HG03520 (cell line): ENCODE measurements around the gene QSOX2.

Experiments
- ATAC-seq: cut with Tn5 transposase; IDR thresholded peaks from one replicate; pipeline ENCODE4 v1.9.1; 2021; ENCODE audit warnings: mild to moderate bottlenecking, moderate library complexity; ENCODE audit not compliant: unreplicated experiment

QSOX2 gene

DNA sequence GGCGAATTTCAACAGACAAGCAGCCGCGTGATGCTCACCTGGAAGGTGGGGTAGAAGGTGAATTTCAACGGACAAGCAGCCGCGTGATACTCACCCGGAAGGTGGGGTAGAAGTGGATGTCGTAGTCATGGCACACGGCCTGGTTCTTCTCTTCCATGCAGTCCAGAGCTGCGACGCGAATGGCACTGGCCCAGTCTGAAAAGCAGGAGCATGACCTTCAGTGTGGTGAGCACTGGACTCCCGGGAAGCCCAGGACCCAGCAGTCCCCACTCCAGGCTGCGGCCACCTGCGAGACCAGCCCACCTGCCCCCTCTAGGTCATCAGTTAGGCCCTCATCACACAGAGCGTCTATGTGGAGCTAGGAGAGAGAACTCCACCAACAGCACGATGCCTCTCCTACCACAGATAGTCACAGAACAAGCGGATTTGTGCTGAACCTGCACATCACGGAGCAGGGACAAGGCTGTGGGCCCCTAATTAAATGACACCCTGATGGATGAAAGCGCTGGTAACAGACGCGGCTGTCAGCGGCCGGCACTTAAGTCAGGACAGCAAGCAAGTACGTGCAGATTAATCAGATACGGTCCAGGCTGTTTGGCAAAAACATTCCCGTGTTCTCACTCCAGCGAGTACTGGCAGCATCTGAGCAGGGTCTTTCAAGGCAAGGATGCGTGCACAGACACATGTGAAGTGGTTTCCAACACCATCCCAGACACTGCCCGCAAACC, 18.8 kb downstream of the QSOX2 start:
- no peak for ATAC-seq

DNA sequence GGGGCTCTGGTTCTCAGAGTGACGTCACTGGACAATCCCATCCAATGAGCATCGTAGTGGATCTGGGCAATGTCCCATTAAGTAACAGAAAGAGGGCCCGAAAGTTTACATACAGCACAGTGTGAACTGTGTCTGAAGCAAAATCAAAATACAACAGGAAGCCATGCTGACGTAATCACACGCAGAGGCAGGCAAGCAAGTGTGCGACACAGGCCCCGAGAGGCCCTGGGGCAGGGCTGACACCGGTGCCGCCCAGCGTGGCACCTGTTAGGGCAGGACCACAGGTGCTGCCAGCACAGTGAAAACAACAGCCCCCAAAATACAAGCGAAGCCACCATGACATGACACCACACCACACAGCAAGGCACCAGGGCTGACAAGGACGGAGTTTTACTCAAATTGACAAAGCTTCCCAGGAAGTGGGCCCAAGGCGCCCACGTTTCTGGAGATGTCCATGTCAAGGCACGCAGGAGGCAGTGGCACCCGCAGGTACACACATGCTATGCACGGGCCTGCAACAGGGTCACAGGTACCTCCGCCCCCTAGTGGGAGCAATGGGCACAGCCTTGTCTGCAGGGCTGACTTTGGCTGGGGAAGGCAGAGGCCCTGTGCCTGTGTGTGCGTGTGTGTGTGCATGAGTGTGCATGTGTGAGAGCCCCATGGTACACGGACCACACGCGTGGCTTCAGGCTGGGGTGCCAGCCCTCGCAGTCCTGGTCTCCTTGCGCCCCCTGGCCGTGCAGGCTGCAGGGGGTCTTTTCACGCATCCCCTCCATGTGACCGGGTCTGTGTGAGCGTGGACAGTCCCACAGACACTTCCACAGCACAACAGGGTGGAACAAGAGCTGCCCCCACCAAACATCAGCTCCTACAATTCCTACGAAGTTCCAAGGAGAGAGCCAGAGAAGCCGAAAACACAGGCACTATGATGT, 19.6 kb downstream of the QSOX2 start:
- ATAC-seq: peak; percentile 47

DNA sequence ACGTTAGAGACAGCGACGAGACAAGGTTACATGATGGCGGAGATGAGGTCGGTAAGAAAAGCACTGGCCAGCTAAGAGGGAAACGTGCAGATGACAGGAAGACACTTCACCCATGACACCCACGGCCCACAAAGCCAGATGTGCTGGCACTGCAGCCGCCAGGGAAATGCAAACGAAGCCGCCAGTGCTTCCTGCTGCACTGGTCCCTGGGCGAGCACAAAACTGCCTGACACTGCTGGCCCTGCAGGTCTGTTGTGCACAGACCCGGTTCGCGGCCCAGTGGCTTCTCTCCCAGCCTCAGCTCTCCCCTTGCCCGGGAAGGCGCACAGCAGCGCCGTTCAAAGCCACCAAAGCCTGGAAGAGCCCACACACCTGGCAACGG, 20.3 kb downstream of the QSOX2 start:
- peak; percentile 23 for ATAC-seq

DNA sequence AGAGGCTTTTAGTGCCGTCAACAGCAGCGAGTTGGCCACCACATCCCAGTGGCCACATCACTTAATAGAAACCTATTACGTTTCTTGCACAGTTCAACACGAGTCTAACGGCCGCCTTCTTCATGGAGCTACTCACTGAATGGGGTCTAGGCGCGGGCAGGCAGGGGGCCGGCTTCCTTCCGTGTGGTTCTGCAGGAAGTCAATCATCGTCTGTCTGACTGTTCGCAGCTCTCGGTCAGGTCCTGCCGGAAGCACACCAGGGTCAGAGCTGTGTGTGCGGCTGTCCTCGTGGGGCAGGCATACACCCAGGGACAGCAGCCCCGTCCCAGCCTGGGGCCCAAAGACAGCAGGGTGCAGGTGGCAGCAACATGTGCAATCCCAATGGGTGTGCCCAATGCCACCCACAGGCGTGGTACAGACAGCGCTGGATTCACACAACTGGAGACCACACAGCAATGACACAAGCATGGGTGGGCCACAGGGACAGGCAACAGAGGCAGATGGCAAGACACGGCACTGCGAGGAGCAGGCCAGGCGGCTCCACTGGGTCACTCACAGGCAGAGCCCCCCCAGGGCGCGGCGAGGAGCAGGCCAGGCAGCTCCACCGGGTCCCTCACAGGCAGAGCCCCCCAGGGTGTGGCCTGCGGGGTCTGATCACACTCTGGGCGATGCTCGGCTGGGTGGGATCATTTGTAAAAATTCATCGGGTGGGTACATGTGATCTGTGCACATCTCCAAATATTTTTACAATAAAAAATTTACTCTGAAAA, 21.6 kb downstream of the QSOX2 start:
- ATAC-seq: no peak

DNA sequence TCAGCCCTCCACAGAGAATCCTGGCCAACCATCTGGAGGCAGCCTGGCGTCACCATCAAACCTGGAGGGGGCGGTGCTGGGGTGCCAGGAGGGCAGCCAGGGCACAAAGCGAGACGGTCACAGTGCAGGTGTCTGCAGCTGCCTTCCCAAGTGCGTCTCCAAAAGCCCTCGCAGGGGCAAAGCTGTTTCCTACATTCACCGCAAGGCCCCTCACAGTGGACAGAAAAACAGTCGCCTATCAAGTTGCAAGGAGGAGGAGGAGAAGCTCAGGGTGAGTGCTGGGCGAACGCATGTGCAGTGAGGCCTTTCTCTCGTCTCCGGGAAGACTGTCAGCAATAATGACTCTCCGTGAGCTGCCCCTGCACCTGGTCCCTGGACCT, 22.7 kb downstream of the QSOX2 start:
- no peak for ATAC-seq

DNA sequence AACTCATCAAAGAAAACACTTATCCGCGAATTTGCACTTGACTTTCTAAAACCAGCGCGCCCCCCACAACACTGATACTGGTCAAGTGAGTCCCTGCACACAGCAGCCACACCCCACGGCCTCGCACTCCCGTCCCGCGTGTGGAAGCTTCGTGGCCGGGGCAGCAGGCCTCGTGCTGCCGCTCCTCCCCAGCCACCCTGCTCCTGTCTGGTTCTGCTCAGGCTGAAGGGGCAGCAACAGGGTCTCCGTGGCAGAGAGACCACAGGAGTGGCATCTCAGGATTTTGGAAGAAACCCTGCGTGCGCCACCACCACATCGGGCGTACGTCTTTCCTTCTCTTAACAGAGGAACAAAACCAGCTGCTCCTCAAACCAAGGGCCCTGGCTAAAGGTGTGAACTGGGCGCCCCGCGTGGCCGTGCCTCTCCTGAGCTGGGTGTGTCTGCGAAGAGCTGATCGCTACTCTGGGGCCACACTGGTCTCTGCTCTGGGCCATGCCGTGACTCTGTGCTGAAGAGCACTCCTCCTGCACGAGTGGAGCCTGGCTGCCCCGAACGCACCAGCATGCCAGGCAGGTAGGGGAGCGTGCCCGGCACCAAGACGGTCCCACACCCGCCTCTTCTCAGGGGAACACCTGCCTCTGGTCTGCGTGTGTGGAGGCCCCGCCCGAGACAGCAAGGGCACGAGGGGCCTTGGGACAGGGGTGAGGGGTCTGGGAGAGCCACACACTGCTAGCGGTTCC, 23.3 kb downstream of the QSOX2 start:
- no peak for ATAC-seq

DNA sequence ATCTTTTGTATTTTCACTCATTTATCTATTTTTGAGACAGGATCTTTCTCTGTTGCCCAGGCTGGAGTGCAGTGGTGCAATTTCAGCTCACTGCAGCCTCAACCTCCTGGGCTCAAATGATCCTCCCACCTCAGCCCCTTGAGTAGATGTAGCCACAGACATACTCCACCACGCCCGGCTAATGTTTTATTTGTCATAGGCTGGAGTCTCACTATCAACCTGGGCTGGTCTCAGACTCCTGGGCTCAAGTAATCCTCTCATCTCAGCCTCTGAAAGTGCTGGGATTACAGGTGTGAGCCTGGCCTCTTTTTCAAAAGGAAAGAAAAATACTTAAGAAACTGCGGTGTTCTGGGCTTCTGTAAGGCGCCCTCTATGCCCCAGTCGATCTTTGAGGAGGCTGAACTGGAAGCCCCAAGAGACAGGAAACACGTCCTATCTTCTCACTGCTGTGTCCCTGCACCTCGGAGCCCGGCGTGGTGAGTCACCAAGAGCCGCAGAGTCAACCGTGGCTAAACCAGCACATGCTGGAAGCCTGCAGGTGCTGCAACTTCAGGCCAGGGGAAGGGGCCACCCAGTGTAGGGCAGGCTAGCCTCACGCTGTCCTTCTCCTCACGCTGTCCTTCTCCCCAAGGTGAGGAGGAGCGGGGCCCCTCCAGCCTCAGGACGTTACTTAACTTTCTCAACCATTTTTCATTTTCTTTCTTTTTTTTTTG, 25.4 kb downstream of the QSOX2 start:
- no peak for ATAC-seq

DNA sequence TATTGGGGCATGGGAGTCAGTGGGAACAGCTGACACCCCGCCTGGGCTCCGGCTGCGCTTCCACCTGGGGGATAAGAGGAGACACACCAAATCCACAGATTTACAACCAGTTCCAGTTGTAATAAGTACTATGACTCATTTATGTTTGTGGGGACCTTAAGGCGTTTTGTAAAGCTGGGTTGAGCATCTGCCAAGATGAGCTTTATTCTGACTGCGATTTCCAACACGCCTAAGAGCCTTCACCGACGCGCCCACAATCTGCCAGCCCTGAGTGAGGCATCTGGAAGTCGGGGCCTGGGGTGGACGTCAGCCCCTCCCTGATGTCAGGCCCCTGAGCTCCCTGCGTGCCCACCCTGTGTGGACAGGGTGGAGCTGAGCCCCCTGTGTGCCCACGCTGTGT, 26.3 kb downstream of the QSOX2 start:
- ATAC-seq: no peak

DNA sequence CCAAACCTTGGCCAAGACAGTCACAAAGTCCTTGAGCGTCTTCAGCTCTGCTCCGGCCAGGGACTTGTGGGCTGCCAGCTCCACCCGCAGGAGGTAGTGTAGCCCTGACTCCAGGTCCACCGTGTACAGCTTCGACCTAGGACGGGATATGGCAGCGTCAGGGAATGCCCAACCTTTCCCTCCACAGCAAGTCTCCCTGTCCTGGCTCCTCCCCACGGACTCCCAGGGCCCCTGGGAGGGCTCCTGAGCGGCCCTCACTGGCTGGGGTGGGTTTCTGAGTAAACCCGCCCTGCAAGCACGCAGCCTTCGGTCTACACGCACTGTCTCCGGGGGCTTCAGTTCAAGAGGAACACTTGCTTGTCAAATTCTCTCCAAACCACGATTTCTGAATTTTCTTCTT, 26.9 kb downstream of the QSOX2 start:
- no peak for ATAC-seq

DNA sequence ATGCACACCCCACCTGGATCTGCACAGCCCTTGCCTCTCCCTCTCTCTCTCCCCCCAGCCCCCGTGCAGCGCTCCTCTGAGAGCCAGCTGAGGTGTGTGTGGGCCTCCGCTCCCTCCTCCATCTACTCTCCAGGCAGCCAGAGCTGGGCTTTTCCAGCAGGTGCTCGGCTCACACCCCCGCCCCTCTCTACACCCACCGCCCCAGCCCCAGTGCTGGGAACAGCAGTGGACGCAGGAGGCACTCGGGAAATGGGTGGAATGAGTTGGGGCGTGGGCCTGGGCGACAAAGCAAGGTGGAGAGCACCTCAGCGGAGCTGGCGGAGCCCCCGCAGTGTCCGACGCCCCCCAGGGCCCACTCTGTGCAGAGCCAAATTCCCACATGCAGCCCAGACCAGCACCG, 27.3 kb downstream of the QSOX2 start:
- no peak for ATAC-seq

DNA sequence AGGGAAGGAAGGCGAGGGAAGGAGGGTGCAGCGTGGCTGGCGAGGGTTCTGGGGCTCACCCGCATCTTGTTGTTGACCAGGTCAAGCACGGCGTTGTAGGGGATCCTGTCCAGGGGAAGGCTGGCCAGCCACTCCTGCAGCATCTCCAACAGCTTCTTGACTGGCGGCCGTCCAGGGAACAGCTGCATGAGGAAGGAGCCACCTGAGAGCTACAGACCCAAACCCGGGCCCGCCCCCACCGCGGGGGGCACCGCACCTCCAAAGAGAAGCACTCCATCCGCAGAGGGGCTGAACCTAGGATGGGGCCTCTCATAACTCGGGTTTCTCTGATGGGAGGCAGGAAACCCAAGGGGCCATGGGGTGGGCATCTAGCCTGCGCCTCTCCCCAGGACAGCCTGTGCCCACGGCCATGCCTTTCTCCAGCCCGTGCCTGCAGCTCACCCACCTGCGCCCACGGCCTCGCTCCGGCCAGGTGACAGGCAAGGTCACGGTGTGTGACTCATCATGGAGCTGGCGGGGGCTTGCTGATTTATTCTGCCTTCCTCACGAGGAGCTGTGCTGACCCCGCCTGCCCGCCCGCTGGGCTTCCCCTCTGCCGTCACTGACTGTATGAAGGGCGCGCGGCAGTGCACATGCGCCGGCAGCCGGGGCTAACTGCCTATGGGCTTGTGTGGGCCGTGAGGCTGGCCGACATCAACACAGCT, 28.9 kb downstream of the QSOX2 start:
- ATAC-seq: no peak

DNA sequence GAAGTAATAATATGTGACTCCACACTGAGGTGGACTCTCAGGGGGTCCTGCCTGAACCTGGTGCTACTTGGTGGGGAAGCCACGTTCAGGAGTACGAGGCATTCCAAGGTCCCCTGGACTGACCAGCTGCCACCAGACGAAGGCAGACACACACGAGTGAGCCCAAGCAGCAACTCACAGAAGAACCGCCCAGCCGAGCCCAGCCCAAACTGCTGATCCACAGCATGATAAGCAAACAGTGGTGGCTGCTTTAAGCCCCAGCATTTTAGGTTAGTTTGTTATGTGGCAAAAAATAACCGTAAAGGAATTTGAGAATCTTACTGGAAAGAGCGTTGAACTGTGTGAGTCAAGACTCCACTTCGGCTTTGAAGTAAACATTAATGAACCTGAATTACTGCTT, 31.9 kb downstream of the QSOX2 start:
- no peak for ATAC-seq

DNA sequence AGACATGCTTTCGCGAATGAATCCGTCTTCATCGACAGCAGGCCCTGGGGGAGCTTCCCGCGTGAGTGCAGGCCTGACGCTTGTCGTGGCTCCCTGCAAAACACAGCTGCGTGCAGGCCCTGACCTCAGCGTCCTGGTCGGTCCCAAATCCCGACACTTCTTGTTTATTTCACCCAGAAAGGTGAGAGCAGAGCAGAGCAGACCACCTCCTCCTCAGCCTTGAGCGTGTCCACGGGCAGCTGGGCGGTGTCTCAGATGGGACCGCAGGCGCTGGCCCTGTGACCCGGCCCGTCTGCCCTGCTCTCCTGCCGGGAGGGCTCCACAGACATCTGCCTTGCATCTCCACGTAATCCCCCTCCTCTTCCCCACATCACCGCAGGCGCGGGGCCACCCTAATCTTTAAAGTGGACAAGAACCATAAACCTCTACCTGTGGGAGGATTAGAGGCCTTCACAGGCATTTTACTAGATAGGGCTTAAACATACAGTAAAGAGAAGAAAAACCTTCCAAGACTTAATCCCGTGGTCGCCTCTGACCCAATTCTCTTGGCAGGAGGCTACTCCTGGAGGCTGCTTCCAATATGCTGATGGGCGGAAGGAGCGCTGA, 33.2 kb downstream of the QSOX2 start:
- ATAC-seq: no peak

DNA sequence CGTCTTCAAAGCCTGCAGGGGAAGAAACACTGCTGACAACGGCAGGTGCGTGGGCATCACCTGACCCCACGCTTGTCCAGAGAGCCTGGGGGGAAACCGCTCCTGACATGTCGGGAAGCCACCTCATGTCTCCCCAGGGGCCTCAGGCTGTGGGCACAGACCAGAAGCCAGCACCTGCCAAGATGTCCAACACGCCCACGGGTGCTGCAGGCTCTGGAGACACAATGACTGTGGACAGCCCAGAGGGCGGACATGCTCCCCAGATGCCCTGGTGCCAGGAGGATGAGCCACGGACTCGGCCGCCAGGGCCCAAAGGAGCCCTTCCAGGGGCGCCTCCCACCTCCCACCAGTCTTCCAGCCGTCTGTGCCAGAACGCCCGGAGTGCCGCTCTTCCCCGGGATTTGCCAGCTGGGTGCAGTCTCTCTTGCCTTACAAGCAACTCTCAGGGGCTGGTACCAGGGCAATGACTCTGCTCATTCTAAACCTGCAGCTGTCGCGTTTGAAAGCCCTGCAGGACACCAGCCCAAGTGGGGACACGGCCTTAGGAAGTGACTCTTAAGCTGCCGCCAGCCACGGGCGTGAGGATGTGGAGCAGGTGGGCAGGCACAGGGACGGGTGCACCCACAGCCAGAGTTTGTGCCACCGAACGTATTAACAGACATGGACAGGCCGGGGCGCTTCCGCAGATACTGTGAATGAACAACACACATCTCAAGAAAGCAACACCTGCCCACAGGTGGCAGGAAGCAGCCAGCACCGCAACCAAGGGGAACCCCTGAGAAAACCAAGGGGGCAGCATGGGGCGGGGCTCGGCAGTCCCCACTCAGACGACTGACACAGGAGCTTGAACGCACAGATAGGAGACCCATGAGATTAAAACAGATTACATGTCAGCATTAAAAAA, 33.9 kb downstream of the QSOX2 start:
- no peak for ATAC-seq

DNA sequence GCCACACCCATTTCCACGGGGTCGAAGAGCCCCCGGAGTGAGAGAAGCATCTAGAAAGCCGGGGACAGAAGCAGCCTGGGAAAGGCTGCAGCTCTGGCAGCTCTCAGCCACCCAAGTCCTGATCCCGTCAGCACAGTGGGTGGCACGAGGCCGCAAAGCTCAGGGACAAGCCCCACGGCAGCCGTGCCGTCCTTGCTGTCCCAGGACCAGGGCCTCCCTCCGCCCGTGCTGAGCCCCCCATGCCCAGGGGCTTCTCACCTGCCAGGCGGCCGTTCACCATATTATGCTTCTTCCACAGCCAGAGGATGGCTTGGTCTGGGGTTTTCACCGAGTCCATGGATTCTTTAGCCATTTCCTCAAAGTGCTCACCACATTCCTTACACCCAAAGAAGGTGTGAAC, 34.6 kb downstream of the QSOX2 start:
- ATAC-seq: no peak

DNA sequence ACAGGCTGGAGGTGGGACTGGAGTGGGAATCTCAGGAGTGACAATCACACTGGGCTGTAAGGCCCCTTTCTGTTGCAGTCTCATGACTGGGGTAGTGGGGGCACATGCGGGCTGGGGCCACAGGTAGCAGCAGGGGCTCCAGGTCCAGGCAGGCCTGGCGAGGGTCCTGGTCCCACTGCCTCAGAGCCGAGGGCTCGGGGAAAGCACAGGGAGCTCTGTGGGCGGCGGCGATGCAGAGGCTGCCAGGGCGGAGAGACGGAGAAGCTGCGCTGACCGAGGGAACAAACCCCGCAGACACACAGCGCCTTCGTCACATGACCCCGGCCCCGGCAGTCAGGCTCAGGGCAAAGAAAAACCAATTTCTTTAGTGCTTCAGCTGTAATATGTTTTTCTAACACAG, 35.3 kb downstream of the QSOX2 start:
- no peak for ATAC-seq

DNA sequence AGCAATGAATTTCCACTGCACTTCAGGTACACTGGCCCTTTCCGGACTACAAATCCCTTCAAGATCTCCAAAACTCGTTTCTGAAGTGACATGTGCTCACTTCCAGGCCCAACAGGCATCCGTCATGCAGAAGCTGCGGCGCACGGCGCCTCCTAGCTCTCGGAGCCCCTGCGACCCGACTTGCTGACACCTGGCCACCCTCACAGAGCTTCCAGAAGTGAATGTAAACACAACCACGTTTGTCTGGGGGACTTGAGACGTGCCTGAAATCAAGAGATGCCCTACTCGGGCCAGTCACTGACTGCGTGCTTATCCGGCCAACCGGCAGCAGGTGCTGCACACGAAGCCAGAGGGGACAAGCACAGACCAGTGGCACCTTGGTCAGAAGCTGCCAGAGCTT, 35.8 kb downstream of the QSOX2 start:
- ATAC-seq: no peak

DNA sequence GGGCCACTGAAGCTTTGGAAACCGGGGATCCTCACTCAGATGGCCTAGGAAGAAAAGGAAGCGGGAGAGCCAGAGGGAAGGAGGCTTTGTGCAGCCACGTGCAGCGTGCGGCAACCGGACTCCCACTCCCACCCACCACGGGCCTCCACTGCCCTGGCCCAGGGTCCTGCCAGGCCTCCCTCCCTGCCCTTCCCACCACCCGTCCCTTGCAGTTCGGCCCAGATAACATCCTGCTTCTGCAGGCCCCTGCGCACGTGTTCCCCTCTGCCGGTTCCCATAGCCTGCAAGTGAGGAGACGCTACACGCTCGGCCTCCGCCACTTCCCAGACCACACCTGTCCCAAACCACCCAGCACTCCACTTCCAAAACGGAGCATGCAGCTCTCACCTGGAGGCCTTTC, 36.4 kb downstream of the QSOX2 start:
- ATAC-seq: no peak
